Right lobe of liver (tissue), 6 donors: ENCODE data around the gene IBA57. TPM values are rescaled to one million over a fixed set of nuclear protein-coding genes. Genes with fewer than 3 reads are reported as not detected.

Source experiments
- ATAC-seq, 4 donors: fragments of 200-7000 bp; cut with Tn5 transposase; one replicate each; pipeline ENCODE4 v1.9.1; 2020; ENCODE audit warnings: mild to moderate bottlenecking in 4 of 4, moderate library complexity in 4 of 4
- DNase-seq, 3 donors: peaks; one replicate each; pipeline ENCODE4 v3.0.0-alpha.2; 2020
- H3K27ac ChIP-seq, 3 donors: fragments of 200-600 bp; one replicate each; pipeline ENCODE4 v1.8.0; 2022
- H3K27me3 ChIP-seq, 2 donors: fragments of 200-600 bp; one replicate each; pipeline ENCODE4 v1.8.0; 2022
- H3K36me3 ChIP-seq, 4 donors: fragments of 200-600 bp; sonication (generic) in 1 of 4; one replicate each; pipeline versions ENCODE4 v1.5.1 to v1.8.0; 2017 to 2022; ENCODE audit warnings: control low read depth in 1 of 4
- H3K4me1 ChIP-seq, 4 donors: fragments of 200-600 bp; sonication (generic) in 1 of 4; one replicate each; pipeline versions ENCODE4 v1.5.1 to v1.8.0; 2017 to 2022; ENCODE audit warnings: control low read depth in 1 of 4
- H3K4me3 ChIP-seq, 3 donors: fragments of 200-600 bp; one replicate each; pipeline ENCODE4 v1.8.0; 2022
- H3K9me3 ChIP-seq, 4 donors: fragments of 200-600 bp; sonication (generic) in 1 of 4; one replicate each; pipeline versions ENCODE4 v1.5.1 to v1.8.0; 2017 to 2022; ENCODE audit warnings: control low read depth in 1 of 4
- CTCF ChIP-seq, 4 donors: fragments of 200-600 bp in 3 of 4; fragments of 450-650 bp in 1 of 4; IDR thresholded peaks; one replicate each; pipeline versions ENCODE4 v1.5.1 to v1.8.0; 2016 to 2022; ENCODE audit warnings: antibody characterized with exemption in 4 of 4, mild to moderate bottlenecking in 2 of 4
- POLR2A ChIP-seq: fragments of 450-650 bp; IDR thresholded peaks from one replicate; pipeline ENCODE4 v1.6.1; 2017; ENCODE audit warnings: antibody characterized with exemption, mild to moderate bottlenecking
- WGBS: methylation state at CpG from one replicate; pipeline ENCODE4 v1.1.6; 2018; ENCODE audit warnings: low coverage, low lambda C conversion rate; ENCODE audit not compliant: insufficient coverage; ENCODE audit errors: missing lambda C conversion rate; 5-methylcytosine and 5-hydroxymethylcytosine counted together
- intact Hi-C, 2 donors: fragments of 100-400 bp; cut with DNase I; formaldehyde crosslinking; loops; one replicate each; pipeline versions ENCODE4 v1.11.2 to v1.14.1; 2022
- total RNA-seq, 6 experiments: library from RNA; depleted of rRNA in 2 of 6; stranded (reverse); fragments of >200 nt in 2 of 6; fragmentation: NEBNext Ultra II Directional in 3 of 6; extraction: Animal tissue kit (Norgen Biotek cat#: 25700) in 3 of 6; gene quantifications; one replicate each; pipeline versions ENCODE4 v1.1.0 to v1.2.4, GENCODE V29; 2016 to 2023
- donor health status: DM: no; HTN: yes; CAD: no.
- donor health status: DM: no; HTN: no; CAD: no.
- donor health status: DM: no; HTN: no; CAD: no.
- donor health status: DM: no; HTN: yes; CAD: no.
- donor health status: DM: no; HTN: yes; CAD: no.

Gene IBA57
- total RNA-seq, 6 experiments from 2014 or later, result 5.1 to 8.0 (median 6.1) TPM

GRCh38 chr1:228139931-228140723, 25.5 kb upstream of the IBA57 start, which contains the start of gene GUK1:
TSS of gene GUK1 (plus strand) at chr1:228140279. CDS start at chr1:228140303, 24 bp downstream.
- H3K4me1 ChIP-seq, result peaks cover 0 to 21% (median 15%) of the 10 kb centered on the region in 4 donors
- H3K9me3 ChIP-seq, result no peaks in the 10 kb centered on the region
- peak within 1 kb of the TSS; percentile 92 to 99 (median 95) for H3K4me3 ChIP-seq
- ATAC-seq (peak; percentile 92 to 96 (median 96)), DNase-seq (peak; percentile 100)
- intact Hi-C loops, result no loop called here
- WGBS, result 0% methylated on average over 28 of the region's 95 CpGs
- no peaks in the 10 kb centered on the region for H3K27me3 ChIP-seq
- no peaks in the 10 kb centered on the region for H3K36me3 ChIP-seq
- peak; percentile 25 to 53 (median 42) for TF ChIP-seq CTCF (IDR thresholded peaks at IDR 0.05)
- peak; percentile 99 for TF ChIP-seq POLR2A
- H3K27ac ChIP-seq, result peak within 1 kb of the TSS; percentile 93 to 99 (median 98)

- 0% methylated on average over 6 of the region's 25 CpGs for WGBS
- peaks cover 0 to under 1% (median under 1%) of the 10 kb centered on the region in 4 donors for H3K36me3 ChIP-seq
- H3K4me3 ChIP-seq, result peak overlapping the region; percentile 92 to 99 (median 95)
- intact Hi-C loops, result no loop called here
- H3K27ac ChIP-seq, result peak overlapping the region; percentile 93 to 99 (median 98)
- TF ChIP-seq POLR2A (no peak), CTCF (IDR thresholded peaks at IDR 0.05) (no peak)
- H3K27me3 ChIP-seq, result no peaks in the 10 kb centered on the region
- H3K4me1 ChIP-seq, result peaks cover 0 to 21% (median 15%) of the 10 kb centered on the region in 4 donors
- DNase-seq, result peak in 1 of 3 donors; percentile 23
- no peak for ATAC-seq
- H3K9me3 ChIP-seq, result no peaks in the 10 kb centered on the region
Observed at GRCh38 chr1:228140724-228141225, 24.8 kb upstream of the IBA57 start.

- peak in 1 of 4 donors; percentile 18 for ATAC-seq
- WGBS, result 0% methylated on average over 2 of the region's 27 CpGs
- DNase-seq, result peak; percentile 49 to 64 (median 62)
- Histone ChIP-seq H3K9me3 (no peaks in the 10 kb centered on the region), H3K36me3 (peaks cover 0 to 4% (median under 1%) of the 10 kb centered on the region in 4 donors), H3K27me3 (no peaks in the 10 kb centered on the region), H3K4me3 (peak overlapping the region; percentile 92 to 99 (median 95)), H3K4me1 (peaks cover 0 to 21% (median 15%) of the 10 kb centered on the region in 4 donors), H3K27ac (peak overlapping the region; percentile 93 to 99 (median 98))
- intact Hi-C loops, result no loop called here
- TF ChIP-seq POLR2A (no peak), CTCF (IDR thresholded peaks at IDR 0.05) (no peak)
Observed at GRCh38 chr1:228141226-228142044, 24.2 kb upstream of the IBA57 start.

GRCh38 chr1:228142155-228142691, 23.4 kb upstream of the IBA57 start:
- TF ChIP-seq CTCF (IDR thresholded peaks at IDR 0.05) (no peak), POLR2A (no peak)
- 60% methylated on average over 1 of the region's 16 CpGs for WGBS
- peak overlapping the region in 1 of 3 donors; percentile 99 for H3K4me3 ChIP-seq
- H3K36me3 ChIP-seq, result peaks cover 0 to 4% (median under 1%) of the 10 kb centered on the region in 4 donors
- peaks cover 0 to 21% (median 15%) of the 10 kb centered on the region in 4 donors for H3K4me1 ChIP-seq
- intact Hi-C loops, result no loop called here
- H3K27ac ChIP-seq, result peak overlapping the region in 2 of 3 donors; percentile 98 to 99
- peak; percentile 24 to 56 (median 47) for DNase-seq
- no peak for ATAC-seq
- H3K27me3 ChIP-seq, result no peaks in the 10 kb centered on the region
- H3K9me3 ChIP-seq, result no peaks in the 10 kb centered on the region
